GM21423 (cell line): ENCODE data around the gene GTF3C5.
"Not testable (repeated sequence)": the region's sequence is repeated elsewhere in the genome, so short reads cannot be mapped to it uniquely, and the experiment has no call there.

Experiments
- ATAC-seq: cut with Tn5 transposase; IDR thresholded peaks from one replicate; pipeline ENCODE4 v1.9.1; 2021; ENCODE audit warnings: mild to moderate bottlenecking, moderate library complexity; ENCODE audit not compliant: unreplicated experiment

Gene GTF3C5

GRCh38 chr9:133051966-133052539 is 21.3 kb downstream of the GTF3C5 start:
- no peak for ATAC-seq

DNA sequence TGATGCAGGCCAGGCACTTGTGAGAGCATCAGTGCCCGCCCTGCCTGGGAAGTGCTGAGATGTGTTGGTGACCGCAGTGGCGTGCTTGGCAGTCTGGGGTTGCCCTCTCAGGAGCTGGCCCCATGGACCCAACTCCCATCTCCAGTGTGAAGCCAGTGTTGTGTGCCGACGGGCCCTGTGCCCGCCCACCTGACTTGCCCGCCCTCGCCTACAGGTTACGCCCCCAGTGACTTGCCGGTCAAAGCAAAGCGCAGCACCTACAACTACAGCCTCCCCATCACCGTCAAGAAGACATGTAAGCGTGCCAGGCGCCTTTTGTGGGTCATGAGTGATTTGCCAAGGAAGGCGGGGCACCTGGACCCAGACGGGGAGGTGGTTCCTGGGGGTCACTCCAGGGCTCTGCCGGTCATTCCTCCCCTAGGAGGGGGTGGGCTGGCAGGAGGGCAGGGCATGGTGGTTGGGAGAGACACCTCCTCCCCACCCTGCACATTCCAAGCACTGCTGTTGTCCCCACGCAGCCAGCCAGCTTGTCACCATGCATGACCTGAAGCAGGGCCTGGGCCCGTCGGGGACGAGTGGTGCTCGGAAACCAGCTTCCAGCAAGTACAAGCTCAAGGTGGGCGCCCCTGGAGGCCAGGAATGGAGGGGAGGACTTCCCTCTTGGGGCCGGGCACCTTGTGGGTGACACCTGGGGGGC is 23.5 kb downstream of the GTF3C5 start:
- ATAC-seq: no peak

DNA sequence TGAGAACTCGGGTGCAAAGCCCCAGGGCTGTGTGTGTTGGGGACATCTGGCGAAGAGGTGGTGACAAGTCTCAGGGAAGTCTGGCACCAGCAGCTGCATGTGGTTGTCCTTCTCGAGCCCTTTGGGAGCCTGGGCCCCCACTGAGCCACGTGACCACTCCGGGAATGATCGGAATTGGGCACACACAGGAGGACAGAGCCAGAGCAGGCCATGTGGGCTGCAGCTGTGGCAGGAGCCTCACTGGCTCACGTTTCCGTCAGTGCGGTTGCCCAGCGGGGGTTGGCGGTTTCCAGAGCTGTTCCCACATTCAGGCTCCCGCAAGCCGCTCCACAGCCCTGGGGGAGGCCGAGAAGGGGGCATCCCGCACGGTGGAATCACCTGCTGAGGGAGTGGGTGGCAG is 24.2 kb downstream of the GTF3C5 start:
- no peak for ATAC-seq

- no peak for ATAC-seq
Observed at GRCh38 chr9:133055788-133056420, 25.1 kb downstream of the GTF3C5 start.

- no peak for ATAC-seq
Observed at GRCh38 chr9:133056533-133056932, 25.7 kb downstream of the GTF3C5 start.

- ATAC-seq: no peak
Observed at GRCh38 chr9:133057006-133057405, 26.2 kb downstream of the GTF3C5 start.

GRCh38 chr9:133057553-133057952 is 26.8 kb downstream of the GTF3C5 start:
- ATAC-seq: no peak

DNA sequence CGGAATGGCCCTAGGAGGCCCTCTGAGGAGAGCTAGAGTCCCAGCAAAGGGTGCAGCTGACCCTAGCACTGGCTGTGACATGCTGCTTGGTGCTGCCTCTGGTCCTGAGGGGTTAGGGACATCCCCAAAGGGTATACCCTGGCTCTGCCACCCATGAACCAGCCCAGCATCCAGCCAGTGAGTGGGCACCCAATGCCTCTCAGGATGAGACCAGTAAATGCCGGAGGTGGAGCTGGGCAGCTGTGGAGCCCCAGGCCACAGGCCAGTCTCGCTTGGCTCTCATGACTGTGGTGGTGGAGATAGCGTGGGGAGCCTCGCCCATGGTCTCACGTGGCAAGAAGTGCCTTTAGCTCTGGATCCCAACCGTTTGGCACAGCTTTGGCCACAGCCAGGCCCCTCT is 27.3 kb downstream of the GTF3C5 start:
- ATAC-seq: no peak

- no peak for ATAC-seq
Observed at GRCh38 chr9:133058550-133059320, 27.9 kb downstream of the GTF3C5 start.

- no peak for ATAC-seq
Observed at GRCh38 chr9:133059623-133060022, 28.8 kb downstream of the GTF3C5 start.

- no peak for ATAC-seq
Observed at GRCh38 chr9:133060417-133060841, 29.6 kb downstream of the GTF3C5 start.

- not testable (repeated sequence) for ATAC-seq
Observed at GRCh38 chr9:133061019-133061763, 30.4 kb downstream of the GTF3C5 start.

GRCh38 chr9:133061764-133062145 is 31.0 kb downstream of the GTF3C5 start, which contains the start of gene CEL:
Gene CEL, plus strand, starts transcription at chr9:133061981. Its CDS starts 22 bp downstream, at chr9:133062003.
- not testable (repeated sequence) for ATAC-seq

DNA sequence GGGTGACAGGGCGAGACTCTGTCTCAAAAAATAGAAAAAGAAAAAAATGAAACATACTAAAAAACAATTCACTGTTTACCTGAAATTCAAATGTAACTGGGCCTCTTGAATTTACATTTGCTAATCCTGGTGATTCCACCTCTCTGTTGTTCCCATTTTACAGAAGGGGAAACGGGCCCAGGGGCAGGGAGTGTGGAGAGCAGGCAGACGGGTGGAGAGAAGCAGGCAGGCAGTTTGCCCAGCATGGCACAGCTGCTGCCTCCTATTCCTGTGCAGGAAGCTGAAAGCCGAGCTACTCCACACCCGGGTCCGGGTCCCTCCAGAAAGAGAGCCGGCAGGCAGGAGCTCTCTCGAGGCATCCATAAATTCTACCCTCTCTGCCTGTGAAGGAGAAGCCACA is 31.8 kb downstream of the GTF3C5 start:
- not testable (repeated sequence) for ATAC-seq

DNA sequence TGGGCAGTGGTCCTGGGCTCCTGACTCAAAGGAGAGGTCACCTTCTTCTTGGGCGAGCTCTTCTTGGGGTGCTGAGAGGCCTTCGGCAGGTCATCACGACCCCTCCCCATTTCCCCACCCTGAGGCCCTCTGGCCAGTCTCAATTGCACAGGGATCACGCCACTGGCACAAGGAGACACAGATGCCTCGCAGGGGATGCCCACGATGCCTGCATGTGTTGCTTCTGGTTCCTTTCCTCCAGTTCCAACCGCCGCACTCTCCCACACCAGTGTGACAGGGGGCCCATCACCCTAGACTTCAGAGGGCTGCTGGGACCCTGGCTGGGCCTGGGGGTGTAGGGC is 32.3 kb downstream of the GTF3C5 start:
- ATAC-seq: no peak

GRCh38 chr9:133063500-133064231 is 32.9 kb downstream of the GTF3C5 start:
- ATAC-seq: no peak

DNA sequence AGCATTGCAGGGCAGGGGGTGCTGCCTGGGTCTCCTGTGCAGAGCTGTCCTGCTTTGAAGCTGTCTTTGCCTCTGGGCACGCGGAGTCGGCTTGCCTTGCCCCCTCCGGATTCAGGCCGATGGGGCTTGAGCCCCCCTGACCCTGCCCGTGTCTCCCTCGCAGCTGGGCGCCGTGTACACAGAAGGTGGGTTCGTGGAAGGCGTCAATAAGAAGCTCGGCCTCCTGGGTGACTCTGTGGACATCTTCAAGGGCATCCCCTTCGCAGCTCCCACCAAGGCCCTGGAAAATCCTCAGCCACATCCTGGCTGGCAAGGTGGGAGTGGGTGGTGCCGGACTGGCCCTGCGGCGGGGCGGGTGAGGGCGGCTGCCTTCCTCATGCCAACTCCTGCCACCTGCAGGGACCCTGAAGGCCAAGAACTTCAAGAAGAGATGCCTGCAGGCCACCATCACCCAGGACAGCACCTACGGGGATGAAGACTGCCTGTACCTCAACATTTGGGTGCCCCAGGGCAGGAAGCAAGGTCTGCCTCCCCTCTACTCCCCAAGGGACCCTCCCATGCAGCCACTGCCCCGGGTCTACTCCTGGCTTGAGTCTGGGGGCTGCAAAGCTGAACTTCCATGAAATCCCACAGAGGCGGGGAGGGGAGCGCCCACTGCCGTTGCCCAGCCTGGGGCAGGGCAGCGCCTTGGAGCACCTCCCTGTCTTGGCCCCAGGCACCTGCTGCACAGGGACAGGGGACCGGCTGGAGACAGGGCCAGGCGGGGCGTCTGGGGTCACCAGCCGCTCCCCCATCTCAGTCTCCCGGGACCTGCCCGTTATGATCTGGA is 33.7 kb downstream of the GTF3C5 start:
- no peak for ATAC-seq

GRCh38 chr9:133065070-133065388 is 34.2 kb downstream of the GTF3C5 start:
- ATAC-seq: no peak

- no peak for ATAC-seq
Observed at GRCh38 chr9:133066181-133066983, 35.6 kb downstream of the GTF3C5 start.
